SKM-1 treated with dmso at 0.1 percent for 144 hours (cell line): ENCODE results near the gene CGB3.
"Not testable (repeated sequence)": the region's sequence is repeated elsewhere in the genome, so short reads cannot be mapped to it uniquely, and the experiment has no call there.

Source experiments
- DNase-seq: peaks from one replicate; lab custom pipeline; 2025; ENCODE audit not compliant: unreplicated experiment; lab: John Stamatoyannopoulos, UW

Gene CGB3

DNA sequence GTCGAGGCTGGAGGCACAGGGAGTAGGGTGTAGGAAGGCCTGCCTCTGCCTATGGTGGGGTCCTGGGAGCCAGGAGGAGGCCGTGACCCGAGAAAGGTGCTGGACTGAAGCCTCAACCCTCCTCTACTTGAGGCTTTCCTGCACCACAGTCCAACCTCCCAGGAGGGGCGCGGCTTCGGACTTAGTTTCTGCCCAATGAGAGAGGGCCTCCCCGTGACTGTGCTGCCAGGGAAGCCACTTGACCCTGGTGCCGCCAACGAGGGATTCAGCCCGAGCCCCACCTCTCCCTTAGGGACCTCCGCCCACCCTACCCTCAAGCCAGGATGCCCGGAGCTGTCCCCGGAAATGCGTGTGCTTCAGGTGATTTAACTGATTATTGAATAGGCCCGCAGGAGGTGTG, at the start of gene CGB3:
Gene CGB3 (minus strand): TSS at position 101 of the 400 bp plus-strand sequence. CDS start 362 bp downstream, outside the sequence.
- not testable (repeated sequence) for DNase-seq

- no peak for DNase-seq
Measured at GRCh38 chr19:49071860-49072547, 47.9 kb upstream of the CGB3 start.

GRCh38 chr19:49070416-49070815, 46.3 kb upstream of the CGB3 start:
- DNase-seq = no peak

- no peak for DNase-seq
Measured at GRCh38 chr19:49069026-49069425, 44.9 kb upstream of the CGB3 start.

DNA sequence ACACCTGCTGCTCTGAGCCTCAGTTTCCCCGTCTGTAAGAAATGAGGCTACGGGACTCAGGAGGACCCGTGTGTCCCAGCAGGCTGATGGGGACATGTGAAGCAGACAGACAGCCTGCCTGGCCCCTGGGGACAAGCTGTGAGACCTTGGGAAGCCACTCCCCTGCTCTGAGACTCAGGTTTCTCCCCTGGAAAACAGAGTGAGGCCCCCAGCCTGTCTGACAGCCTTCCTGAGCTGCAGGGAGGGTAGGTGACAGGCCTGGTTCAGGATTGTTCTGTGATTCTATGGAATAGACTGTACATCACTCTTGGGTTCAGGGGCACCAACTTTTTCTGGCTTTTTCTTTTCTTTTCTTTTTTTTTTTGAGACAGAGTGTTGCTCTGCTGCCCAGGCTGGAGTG, 43.4 kb upstream of the CGB3 start:
- DNase-seq = no peak

DNA sequence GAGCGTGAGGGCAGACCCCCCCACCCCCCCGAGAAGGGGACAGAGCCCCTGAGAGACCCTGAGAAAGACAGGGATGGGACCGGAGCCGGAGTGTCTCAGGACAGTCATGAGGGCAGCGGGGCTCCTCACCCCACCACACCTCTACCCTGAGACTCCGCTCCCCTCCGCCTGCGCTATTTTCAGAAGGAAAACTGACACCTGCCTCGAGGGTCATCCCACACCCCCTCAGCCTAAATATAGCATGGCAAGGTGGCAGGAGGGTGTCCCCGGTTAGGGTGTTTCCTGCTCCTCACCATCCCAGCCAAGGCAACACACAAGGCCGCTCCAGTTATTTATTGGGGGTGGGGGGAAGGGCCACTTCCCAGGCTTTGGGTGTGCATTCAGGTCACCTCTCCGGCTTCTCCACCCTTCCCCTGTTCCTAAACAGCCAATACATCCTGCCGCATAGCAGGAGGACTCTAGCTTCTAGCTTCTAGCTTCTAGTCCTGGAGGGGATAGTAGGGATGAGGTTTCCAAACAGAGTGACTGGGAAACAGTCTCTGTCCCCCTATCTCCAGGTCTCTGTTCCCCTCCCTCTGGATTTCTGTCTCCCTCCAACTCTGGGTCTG, 41.9 kb upstream of the CGB3 start:
- no peak for DNase-seq

DNA sequence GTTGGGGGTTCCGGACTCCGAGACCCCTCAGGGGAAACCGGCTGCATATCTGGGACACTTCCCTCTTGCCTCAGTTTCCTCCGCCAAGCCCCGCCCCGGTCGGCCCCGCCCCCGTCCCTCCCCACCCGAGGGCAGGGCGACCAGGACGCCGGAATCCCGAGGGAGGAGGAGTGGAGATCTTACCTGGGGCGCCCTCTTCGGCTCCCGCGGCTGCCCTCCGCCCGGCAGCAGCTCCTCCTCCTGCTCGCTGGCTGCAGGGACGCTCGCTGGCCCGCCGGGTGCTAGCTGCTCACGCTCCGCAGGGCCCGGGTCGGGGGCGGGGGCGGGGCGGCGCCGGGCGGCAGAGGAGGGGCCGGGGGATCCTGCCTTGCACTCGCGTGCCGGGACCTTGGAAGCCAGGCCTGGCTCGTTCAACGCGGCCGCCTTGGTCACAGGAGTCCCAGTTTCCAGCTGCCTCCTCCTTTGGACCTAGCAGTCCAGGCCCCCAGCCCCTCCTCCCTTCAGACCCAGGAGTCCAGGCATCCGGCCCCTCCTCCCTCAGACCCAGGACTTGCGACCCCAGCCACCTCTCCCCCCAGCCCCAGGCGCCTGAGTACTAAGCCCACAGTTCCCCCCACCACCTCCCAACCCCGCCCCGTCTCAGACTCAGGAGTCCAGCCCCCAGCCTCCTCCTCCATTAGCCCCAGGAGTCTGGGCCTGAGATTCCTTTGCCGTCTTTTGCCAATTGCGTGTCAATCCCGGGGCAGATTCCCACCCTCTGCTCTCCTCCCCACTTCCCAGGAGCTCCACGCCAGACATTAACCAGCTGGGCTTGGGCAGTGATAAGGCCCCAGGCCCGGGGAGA, 40.9 kb upstream of the CGB3 start, which contains the start of gene NTF4:
Gene NTF4 (minus strand): TSS at position 51 of the 844 bp plus-strand sequence. CDS start 2,821 bp downstream, outside the sequence.
- DNase-seq = no peak

DNA sequence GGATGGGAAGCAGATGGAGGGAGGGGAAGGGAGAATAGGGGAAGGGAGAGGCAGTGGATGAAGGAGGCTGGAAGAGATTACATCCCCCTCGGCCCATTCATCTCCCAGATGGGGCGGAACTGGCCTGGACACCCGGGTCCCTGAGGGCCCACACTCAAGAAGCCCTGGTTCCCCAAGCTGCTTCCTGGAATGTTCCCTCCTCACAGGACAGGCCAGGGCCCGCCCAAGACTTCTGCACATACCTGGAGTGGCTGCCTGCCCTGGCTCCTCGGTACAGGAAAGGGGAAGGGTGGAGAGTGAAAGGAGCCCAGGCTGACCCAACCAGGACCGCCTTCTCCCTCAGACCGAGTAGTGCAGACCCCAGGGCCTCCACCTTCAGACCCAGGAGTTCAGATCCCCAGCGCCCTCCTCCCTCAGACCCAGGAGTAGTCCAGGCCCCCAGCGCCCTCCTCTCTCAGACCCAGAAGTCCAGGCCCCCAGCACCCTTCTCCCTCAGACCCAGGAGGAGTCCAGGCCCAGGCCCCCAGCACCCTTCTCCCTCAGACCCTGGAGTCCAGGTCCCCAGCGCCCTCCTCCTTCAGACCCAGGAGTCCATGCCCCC, 40.0 kb upstream of the CGB3 start:
- no peak for DNase-seq

DNA sequence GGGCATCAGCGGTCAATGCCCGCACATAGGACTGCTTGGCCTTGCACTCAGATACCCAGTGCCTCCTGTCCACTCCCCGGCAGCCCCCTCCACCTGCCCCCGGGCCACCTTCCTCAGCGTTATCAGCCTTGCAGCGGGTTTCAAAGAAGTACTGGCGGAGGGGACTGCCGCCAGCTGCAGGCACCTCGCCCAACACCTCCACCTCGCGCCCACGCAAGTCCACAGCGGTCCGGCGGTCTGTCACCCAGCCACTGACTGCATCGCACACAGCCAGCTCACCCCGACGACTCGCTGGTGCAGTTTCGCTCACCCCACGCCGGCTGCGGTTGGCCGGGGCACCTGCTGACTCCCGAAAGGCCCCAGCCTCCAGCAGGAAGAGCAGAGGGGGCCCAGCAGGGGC, 37.3 kb upstream of the CGB3 start:
- DNase-seq = no peak

GRCh38 chr19:49061000-49061399, 36.9 kb upstream of the CGB3 start:
- no peak for DNase-seq

GRCh38 chr19:49059053-49059452, 34.9 kb upstream of the CGB3 start:
- DNase-seq = no peak

GRCh38 chr19:49058562-49058961, 34.4 kb upstream of the CGB3 start:
- no peak for DNase-seq

- no peak for DNase-seq
Measured at GRCh38 chr19:49057636-49058234, 33.6 kb upstream of the CGB3 start, which contains the start of gene CGB7. TSS of gene CGB7 (minus strand) at chr19:49057749. CDS start at chr19:49055375, 2,374 bp downstream.

DNA sequence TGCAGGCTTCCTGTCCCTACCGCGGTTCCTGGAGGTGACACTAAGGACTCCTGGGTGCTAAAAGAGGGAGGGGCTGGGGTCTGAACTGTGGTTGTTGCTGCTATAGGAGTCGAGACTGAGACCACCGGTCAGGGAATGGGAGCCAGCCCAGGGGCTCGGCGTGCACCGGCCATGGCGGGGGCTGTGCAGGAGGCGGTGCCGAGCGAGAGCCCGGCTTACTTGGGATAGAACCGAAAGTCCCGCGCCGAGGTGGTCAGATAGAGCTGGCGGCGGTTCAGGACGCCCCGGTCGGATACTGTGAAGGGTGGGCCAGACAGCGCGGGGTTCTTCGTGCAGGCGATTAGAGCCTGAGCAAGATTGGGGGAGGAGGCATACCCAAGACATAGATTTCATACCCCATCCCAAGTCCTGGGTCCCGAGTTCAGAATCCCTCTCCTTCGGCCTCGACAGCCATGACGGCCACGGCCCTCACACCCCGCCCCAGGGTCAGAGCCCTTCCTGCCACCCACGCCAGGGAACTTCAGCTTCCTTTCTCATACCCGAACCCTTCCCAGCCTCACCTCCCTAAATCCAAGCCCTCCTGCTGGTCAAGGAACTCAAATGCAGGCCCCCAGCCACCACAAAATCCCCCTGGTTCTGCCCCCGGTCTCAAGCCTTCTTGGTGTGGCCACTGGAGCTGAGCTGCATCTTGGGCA, 32.9 kb upstream of the CGB3 start:
- DNase-seq = not testable (repeated sequence)

DNA sequence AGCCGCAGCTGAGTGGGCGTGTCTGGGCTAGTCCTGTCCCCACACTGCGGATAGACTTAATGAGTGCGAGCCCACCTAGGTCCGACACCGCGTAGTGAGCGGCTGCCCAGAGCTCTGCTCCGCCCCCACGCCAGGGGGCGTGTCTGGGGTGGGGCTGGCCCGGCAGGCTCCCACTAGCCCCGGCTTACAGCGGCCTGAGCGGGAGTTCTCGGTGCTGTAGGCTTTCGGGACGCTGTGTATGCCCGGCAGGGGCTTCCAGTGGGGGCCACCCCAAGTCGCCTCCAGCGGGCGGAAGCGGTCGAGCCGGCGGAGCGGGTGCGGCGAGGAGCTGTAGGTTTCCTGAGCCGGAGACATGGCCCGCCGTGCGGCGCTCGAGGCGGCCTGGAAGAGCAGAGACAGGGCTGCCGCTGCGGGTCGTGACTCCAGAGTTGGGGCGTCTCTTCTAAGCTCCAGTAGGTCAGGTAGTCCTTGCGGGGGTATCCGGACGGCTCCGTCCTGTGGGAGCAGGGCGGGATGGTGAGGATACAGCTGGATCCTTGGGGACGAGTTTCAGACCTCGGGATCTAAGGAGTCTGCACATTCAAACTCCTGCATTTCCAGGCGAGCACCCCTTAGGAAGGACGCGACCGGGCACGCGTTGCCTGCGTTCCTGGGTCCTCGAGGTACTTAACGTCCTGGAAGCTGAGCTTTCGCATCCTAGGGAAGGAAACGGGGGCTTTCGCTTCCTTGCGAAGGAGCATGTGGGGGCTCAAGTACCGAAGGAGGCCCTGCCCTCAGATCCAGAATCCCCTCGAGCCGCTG, 32.2 kb upstream of the CGB3 start:
- DNase-seq = no peak

GRCh38 chr19:49050376-49051033, 26.4 kb upstream of the CGB3 start:
- not testable (repeated sequence) for DNase-seq

- DNase-seq = not testable (repeated sequence)
Measured at GRCh38 chr19:49049834-49050233, 25.7 kb upstream of the CGB3 start.

GRCh38 chr19:49049011-49049410, 24.9 kb upstream of the CGB3 start, which contains the start of gene CGB8:
TSS of gene CGB8 (minus strand) at chr19:49049111. CDS start at chr19:49048739, 372 bp downstream.
- DNase-seq = not testable (repeated sequence)

GRCh38 chr19:49043548-49043947, 19.4 kb upstream of the CGB3 start, which contains the start of gene CGB5:
TSS of gene CGB5 (plus strand) at chr19:49043848. CDS start at chr19:49044210, 362 bp downstream.
- DNase-seq = not testable (repeated sequence)
